Activated CD8-positive, alpha-beta memory T cell treated with anti-CD3 and anti-CD28 coated beads for 48 hours (primary cell): ENCODE measurements around the gene BEAN1.
"Not testable (repeated sequence)": the region's sequence is repeated elsewhere in the genome, so short reads cannot be mapped to it uniquely, and the experiment has no call there.

Experiments used
- DNase-seq, 3 experiments: peaks; one replicate each; pipeline ENCODE4 v3.0.0-alpha.2; 2020; ENCODE audit warnings: low read depth in 2 of 3, low spot score in 2 of 3

BEAN1 gene

GRCh38 chr16:66484453-66485213 lies 57.5 kb downstream of the BEAN1 start:
- DNase-seq = no peak

GRCh38 chr16:66485376-66485775 lies 58.3 kb downstream of the BEAN1 start:
- no peak for DNase-seq

GRCh38 chr16:66486199-66486772 lies 59.2 kb downstream of the BEAN1 start:
- DNase-seq = no peak

- DNase-seq = no peak
These were observed 59.9 kb downstream of the BEAN1 start for GRCh38 chr16:66486773-66487579.

GRCh38 chr16:66487580-66488275 lies 60.6 kb downstream of the BEAN1 start:
- no peak for DNase-seq

- no peak for DNase-seq
These were observed 61.4 kb downstream of the BEAN1 start for GRCh38 chr16:66488505-66488904.

GRCh38 chr16:66489385-66489784 lies 62.3 kb downstream of the BEAN1 start:
- no peak for DNase-seq

GRCh38 chr16:66489818-66490217 lies 62.7 kb downstream of the BEAN1 start:
- DNase-seq = no peak

- no peak for DNase-seq
These were observed 64.0 kb downstream of the BEAN1 start for GRCh38 chr16:66490774-66491715.

- no peak for DNase-seq
These were observed 64.6 kb downstream of the BEAN1 start for GRCh38 chr16:66491716-66492064.

GRCh38 chr16:66493490-66494401 lies 66.7 kb downstream of the BEAN1 start:
- no peak for DNase-seq

GRCh38 chr16:66494916-66495315 lies 67.8 kb downstream of the BEAN1 start:
- no peak for DNase-seq

- DNase-seq = no peak
These were observed 68.3 kb downstream of the BEAN1 start for GRCh38 chr16:66495440-66495839.

- DNase-seq = not testable (repeated sequence)
These were observed 69.1 kb downstream of the BEAN1 start for GRCh38 chr16:66496226-66496625.

- DNase-seq = not testable (repeated sequence)
These were observed 70.8 kb downstream of the BEAN1 start for GRCh38 chr16:66497921-66498320.

GRCh38 chr16:66501563-66501962 lies 74.5 kb downstream of the BEAN1 start:
- not testable (repeated sequence) for DNase-seq

- no peak for DNase-seq
These were observed 75.2 kb downstream of the BEAN1 start for GRCh38 chr16:66502020-66502913.

- no peak for DNase-seq
These were observed 75.9 kb downstream of the BEAN1 start for GRCh38 chr16:66503030-66503429.
